ENCODE measurements around the gene TAS2R50.

DNA sequence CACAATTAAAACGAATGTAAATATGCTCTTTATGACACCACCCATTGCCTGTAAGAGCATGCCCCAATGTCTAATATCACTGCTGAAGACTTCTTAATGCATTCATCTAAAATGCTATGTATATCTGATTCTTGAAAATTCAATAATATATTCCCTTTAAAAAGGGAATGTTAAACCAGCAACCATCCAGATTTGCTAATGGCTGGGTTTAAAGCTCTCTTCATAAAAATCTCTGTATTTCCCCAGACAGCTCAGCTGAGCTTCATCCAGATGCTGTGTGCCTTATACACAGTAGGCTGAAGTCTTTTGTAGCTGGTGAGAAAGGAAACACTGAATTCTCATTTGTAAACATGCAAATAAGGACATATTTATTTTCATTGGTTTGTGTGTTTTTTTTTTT, 47.5 kb downstream of the TAS2R50 start, which contains the start of gene TAS2R14:
- TF ChIP-seq ZNF274 (IDR thresholded peaks at IDR 0.05; ENCODE audit: low read depth, low read length) (no peak), YY1 (IDR thresholded peaks at IDR 0.05; ENCODE audit: insufficient read depth, insufficient read length) (no peak)
